HG03064 (cell line): ENCODE measurements around the gene TRAF2.
"Not testable (repeated sequence)": the region's sequence is repeated elsewhere in the genome, so short reads cannot be mapped to it uniquely, and the experiment has no call there.

Source experiments
- ATAC-seq: cut with Tn5 transposase; IDR thresholded peaks from one replicate; pipeline ENCODE4 v1.9.1; 2021; ENCODE audit warnings: low read depth; ENCODE audit not compliant: unreplicated experiment

Gene TRAF2

DNA sequence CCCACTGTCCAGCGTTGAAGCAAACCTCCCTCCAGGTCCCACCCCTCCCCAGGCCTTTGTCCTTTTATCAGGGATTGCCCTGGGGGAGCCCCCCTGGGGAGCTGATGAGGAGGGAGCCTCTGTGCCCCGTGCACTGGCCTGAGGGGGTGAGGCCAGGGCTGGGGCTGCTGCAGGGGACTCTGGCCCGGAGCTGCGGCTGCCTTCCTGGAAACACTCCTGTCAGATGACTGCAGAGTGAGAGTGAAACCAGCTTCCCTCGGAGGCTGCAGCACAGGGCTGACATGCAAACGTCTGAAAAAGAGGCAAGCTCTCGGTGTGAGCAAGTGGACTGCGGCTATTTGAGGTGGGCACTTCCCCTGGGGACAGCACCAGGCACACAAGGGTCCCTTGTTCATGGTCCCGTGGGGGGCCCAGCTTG is 4.6 kb upstream of the TRAF2 start:
- ATAC-seq: no peak

DNA sequence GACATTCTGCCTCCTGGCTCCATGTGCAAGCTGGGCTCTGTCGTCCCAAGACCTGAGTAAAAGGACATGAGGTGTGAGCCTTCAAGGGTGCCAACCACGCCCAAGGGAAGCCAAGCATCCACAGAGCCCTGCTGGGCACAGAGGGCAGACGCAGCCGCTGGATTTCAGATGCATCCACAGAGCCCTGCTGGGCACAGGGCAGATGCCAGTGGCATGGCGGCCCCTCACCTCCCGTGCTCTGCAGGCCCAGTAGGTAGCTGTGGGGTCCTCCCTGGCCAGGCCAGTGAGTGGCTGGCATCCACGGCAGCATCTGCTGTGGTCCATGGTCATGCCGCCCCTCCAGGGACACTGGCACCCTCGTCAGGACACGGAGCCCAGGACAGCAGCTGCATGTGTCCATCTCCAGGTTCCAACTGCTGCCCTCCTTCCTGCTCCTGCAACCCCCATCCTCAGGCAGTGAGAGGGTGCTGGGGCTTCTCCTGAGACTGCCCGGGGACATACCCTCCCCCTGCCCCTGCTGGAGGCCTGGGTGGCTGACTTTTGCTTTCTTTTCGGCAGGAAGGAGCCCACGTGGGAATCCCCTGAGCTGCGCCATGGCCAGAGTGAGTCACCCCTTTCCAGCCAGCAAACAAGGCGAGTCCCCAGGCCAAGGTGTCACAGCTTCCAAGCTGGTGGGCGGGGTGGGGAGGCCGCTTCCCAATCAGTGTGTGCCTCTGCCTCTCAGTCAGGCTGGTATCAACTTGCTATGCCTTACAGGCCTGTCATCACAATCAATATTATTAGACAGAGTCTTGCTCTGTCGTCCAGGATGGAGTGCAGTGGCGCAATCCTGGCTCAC is 4.0 kb upstream of the TRAF2 start:
- no peak for ATAC-seq

DNA sequence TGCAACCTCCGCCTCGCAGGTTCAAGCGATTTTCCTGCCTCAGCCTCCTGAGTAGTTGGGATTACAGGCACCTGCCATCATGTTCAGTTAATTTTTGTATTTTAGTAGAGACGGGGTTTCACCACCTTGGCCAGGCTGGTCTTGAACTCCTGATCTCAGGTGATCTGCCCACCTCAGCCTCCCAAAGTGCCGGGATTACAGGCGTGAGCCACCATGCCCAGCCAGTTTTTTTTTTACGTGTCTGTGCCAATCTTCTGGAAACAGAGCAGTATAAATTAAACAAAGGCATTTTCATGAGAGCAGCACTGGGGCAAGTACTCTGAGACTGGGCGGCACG is 3.4 kb upstream of the TRAF2 start:
- ATAC-seq: not testable (repeated sequence)

DNA sequence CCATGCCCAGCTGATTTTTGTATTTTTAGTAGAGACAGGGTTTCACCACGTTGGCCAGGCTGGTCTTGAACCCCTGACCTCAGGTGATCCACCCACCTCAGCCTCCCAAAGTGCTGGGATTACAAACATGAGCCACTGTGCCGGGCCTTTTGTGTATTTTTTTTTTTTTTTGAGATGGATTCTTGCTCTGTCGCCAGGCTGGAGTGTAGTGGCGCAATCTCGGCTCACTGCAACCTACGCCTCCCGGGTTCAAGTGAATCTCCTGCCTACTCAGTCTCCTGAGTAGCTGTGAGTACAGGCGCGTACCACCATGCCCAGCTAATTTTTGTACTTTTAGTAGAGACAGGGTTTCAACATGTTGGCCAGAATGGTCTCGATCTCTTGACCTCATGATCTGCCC is 2.6 kb upstream of the TRAF2 start:
- ATAC-seq: not testable (repeated sequence)

DNA sequence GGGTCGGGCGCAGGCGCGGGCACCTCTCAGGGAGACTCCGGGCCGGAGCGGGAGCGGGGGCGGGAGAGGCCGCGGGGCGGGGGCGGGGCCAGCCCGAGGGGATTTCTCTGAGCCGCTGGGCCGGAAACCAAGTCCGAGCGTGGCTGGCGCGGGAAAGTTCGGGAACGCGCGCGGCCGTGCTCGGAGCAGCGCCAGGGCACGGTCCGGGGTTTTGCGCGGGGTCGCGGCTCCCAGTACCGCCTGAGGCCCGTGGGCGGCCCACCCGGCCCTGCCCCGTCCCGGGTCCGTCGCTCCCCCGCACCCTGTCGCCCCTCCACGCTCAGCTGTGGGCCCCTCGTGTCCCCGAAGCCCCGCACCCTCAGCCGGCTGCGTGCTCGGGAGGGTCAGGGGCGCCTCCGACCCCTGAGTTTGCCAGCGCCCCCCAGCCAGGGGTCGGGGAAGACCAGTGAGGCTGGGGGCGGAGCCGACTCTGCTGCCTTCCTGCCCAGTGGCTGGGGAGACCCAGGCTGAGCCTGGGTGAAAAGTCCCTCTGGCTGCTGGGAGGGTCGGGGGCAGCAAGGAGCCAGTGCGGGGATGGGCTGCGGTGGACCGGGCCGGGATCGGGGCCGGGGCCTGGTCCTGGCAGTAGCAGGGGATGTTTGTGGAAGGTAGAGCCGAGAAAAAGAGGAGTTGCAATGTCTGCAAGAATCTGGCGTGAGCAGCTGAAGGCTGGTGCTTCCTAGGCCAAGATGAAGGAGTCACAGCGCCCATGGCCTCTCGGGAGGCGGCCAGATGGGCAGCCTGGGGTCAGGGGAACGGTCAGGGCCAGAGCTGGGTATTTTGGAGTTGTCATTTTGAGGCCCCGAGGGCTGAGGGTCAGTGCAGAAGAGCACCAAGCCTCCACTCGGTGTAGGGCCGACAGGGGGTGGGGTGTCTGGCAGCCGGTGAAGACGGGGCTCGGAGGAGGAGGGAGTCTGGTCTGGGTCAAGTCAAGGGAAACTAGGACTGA is 588 bp downstream of the TRAF2 start:
- ATAC-seq: peak; percentile 20

DNA sequence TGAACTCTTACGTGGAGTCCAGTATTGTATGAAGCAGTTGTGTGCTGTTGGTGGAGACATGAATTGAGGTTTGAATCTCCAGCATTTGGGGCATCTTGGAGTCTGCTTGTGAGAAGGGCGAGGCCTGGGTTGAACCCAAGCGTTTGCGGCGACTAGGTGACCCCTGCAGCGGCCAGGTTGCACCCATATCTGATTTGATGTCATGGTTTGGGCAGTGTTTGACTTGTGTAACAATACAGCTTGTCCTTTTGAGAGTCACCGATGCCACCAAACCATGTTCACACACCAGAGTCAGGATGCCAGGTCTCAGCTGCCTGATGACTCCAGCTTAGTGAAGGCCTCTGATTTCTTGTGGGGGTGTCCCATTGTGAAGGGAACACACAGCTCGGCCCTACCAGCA is 2.1 kb downstream of the TRAF2 start:
- ATAC-seq: no peak

DNA sequence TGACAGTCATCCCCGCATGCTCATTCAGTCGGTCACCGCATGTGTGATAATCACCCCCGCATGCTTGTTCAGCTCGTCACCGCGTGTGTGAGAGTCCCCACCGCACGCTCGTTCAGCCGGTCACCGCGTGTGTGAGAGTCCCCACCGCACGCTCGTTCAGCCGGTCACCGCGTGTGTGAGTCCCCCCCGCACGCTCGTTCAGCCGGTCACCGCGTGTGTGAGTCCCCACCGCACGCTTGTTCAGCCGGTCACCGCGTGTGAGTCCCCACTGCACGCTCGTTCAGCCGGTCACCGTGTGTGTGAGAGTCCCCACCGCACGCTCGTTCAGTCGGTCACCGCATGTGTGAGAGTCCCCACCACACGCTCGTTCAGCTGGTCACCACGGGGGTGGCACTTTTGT is 3.5 kb downstream of the TRAF2 start:
- ATAC-seq: no peak

DNA sequence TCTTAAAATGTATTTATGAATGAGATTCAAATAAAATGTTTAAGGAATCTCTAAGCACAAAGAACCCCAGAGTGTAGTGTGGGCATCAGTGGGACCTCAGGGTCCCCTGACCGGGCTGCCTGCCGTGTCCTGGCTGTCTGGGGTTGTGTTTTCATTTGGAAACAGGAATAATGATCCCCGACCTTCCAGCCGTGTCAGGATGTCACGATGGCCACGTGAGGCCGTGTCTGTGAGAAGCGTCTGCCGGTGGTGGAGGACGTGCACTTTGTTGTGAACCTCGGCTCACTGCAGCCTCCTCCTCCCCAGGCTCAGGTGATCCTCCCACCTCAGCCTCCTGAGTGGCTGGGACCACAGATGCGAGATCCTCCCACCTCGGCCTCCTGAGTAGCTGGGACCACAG is 4.3 kb downstream of the TRAF2 start:
- ATAC-seq: no peak

DNA sequence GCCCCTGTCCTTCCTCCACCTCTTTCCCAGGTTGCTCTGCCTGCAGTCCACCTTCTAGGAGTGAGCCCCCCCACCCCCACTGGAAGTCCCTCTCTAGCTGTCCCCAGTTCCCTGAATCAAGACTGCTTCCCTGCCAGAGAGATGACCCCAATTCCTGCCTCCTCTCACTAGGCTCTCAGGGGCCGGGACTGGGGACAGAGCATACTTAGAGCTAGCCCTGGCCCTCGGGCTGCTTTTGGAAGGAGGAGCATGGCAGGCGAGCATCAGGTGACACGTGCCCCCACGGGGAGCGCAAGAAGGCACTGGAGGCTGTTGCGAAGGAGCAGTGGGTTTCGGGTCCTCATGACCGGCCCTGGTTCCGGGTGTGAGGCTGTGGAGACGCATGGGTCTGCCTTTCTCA is 9.7 kb downstream of the TRAF2 start:
- ATAC-seq: no peak

DNA sequence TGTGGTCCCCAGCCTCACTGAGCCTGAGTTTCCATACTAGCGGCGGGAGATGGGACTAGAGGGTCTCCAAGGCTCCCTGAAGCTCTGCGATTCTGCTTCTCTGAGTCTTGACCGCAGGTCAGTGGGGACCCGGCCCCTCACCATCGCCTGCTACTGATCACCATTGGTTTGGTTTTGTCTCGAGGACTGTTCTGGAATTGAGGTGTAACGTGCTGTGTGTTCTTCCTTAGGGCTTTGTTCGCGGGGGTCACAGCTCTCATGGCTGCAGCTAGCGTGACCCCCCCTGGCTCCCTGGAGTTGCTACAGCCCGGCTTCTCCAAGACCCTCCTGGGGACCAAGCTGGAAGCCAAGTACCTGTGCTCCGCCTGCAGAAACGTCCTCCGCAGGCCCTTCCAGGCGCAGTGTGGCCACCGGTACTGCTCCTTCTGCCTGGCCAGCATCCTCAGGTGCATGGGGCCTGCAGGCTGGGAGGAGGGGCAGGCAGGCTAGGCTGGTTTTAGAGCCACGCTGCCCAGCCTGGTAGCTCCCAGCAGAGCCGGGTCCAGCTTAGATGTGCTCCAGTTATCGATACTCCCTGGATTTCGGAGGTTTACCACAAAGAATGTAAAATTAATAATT is 12.3 kb downstream of the TRAF2 start:
- ATAC-seq: no peak

DNA sequence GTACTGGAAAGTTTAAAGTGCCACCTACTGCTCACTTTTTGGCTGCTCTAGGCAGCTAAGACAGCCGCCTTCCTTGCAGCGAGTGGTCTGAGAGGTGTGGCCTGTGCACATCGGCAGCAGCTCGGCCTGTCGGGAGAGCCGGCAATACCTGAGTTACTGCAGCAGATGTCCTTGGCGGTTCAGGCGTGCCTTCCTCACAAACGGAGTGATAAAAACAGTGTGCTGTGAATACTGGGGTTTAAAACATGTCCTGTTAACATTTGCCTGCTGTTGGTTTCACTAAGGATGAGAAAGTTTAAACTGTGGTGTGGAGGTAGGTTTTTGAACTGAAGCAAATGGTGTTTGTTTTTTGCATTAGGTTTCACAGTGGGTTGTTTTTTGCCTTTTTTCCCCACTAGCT is 12.9 kb downstream of the TRAF2 start:
- no peak for ATAC-seq

DNA sequence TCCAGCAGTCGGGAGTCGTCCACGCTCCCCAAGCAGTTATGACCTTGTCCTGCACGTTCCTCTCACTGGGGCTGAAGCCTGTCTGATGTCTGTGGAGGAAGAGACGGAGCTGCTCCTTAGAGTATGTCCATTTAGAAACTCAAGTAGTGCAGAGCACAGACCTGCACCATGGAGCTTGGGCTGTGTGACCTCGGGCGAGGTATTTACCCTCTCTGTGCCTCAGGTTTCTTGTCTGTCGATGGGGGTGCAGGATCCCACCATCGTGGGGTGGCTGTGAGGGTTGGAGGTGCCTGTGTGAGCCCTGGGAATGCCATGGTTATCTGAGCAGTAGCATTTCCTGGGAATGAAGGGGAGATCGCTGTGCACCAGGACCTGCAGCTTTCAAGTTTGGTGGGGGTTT is 14.2 kb downstream of the TRAF2 start:
- no peak for ATAC-seq

DNA sequence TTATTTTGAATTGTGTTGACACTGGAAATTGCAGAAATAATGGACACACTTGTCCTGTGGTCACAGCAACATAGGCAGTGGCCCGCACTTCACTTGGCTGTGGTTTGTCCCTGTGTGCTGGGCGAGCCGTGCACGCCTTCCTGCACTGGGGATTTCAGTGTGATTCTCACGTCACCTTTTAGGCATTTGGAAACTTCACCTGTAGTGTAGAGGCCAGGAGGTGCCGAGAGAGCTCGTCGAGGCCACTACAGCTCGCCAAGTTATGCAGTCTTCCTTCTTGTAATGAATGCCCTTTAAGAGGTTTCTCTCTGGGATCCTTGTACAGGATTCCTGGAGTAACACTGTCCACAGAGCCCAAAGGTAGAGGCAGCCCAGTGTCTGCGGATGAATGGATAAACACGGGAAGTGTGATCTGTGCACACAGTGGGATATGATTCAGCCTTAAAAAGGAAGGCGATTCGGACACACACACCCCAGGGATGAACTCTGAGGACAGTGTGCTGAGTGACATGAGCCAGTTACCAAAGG is 14.7 kb downstream of the TRAF2 start:
- no peak for ATAC-seq

DNA sequence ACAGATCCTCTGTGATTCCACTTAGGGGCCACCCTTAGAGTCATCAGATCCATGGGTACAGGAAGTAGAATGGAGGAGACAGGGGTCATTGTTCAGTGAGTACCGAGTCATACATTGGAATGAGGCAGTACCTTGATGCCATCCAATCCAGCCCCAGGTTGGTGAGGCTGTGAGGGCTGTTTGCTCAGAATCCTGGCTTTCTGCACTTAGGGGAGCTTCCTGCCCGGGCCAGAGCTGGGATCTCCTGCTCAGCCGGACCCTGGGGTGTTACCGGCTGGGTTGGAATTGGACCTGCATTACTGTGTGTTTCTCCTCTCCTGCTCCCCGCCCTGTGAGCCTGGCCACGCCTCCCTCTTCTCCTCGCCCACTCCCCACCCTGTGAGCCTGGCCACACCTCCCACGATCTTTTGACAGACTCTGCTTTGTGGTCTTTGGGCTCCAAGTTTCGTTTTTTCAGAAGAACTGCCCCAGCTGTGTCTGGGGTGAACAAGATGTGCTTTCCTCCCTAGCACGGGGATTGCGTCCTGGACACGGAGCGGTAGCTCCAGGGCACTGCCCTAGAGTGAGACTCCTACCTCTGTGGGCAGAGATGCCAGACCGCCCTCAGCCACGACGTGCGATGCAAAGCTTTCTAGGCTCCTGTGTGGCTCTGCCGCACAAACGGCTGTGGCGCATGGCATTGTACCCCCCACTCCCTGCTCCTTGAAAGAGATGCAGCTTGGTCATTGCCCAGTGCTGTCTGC is 15.4 kb downstream of the TRAF2 start:
- peak; percentile 36 for ATAC-seq

DNA sequence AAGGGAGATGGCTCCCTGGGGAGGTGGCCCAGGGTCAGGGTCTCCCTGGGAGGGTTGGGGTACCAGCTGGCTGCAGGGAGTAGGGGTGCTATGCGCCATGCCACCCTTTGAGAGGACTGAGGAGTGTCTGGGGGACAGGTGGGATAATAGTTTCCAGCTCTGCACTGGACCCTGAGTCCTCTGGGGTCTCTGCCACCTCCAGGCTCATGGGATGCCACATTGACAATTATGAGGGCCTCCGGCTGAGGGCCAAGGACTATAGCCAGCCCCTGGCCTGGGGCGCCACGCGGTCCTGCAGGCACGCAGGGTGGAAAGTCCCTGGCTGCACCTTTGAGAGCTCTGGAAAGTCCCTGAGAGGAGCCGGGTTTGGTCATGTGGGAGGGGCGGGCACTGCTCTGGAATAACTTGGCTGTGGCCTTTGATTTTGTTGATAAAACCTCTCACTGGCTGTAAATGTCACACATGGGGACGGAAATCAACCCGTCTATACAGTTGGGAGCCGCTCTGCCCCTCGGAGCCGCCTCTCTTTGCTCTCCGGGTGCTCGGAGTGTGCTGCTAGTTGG is 16.0 kb downstream of the TRAF2 start:
- ATAC-seq: peak; percentile 32

DNA sequence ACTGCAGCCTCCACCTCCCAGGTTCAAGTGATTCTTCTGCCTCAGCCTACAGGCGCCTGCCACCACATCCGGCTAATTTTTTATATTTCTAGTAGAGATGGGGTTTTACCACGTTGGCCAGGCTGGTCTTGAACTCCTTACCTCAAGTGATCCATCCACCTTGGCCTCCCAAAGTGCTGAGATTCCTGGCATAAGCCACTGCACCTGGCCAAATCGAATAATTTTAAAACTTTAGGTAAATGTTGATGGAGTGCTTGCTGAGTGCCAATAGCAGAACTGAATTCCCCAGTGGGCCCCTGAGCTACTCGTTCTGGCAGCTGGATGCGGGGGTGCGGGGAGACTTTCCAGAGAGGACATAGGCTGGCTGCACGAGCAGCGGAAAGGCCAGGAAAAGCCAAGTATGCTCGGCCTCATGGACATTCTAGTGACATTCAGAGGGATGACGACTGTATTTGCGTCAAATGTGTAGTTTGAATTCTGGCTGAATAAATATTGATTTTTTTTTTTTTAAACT is 16.8 kb downstream of the TRAF2 start:
- ATAC-seq: no peak

DNA sequence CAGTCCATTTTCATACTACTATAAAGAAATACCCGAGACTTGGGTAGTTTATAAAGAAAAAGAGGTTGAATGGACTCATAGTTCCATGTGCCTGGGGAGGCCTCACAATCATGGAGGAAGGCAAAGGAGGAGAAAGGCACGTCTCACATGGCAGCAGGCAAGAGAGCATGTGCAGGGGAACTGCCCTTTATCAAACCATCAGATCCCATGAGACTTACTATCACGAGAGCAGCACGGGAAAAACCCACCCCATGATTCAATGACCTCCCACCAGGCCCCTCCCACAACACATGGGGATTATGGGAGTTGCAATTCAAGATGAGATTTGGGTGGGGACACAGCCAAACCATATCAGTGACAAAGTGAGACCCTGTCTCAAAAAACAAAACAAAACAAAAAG is 19.9 kb downstream of the TRAF2 start:
- no peak for ATAC-seq

DNA sequence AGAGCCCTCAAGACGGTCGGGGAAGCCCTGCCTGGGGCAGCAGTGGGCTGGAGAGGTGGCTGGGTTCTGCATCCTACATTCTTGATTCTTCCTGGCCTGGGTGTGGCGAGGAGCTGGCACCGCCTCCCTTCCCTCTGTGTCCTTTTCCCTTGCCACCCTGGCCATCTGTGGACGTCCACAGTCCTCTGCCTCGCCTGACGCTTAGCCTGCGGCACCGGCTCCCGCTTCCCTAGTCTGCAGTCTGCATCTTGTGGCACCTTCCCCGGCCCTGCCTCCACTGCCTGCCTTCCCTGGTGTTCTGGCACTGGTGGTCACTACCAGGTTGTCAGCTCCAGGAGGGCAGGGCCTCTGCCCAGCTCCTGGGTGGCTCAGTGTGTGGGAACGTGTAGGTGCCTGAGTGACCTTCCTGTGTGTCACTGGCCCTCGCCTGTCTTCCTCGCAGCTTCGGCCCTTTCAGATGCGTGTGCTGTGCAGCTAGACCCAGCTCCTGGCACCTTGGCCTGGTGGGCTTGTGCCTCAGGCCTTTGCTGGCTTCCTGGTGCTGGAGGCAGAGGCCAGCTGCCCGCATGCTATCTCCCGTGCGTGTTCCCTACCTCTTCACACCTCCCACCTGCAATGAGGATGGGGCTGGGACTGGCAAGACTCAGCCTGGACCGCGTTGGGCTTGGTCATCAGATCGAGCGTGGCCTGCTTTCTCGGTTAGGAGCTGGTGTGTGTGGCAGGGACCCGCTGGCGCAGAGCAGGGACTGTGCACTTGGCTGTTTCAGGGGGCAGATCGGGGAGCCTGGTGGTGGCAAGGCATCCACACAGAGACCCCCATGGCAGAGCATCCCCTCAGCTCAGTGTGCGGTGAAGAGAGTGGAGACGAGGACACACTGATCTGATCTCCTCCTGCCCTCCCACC is 20.9 kb downstream of the TRAF2 start:
- ATAC-seq: no peak
